SK-MEL-5 (cell line): ENCODE measurements around the gene ZNF726. TPM values are rescaled to one million over a fixed set of nuclear protein-coding genes. Genes with fewer than 3 reads are reported as not detected.
"Not testable (repeated sequence)": the region's sequence is repeated elsewhere in the genome, so short reads cannot be mapped to it uniquely, and the experiment has no call there.

Experiments used
- DNase-seq: peaks from one replicate; pipeline ENCODE4 v3.0.0-alpha.2; 2016; ENCODE audit warnings: low read depth, low spot score
- in situ Hi-C: cut with HindIII; loops from 2 replicates; pipeline ENCODE4 v1.10.0; 2016; ENCODE audit warnings: low sequenced_read_pairs, high pct_unique_total_duplicates, low pct_unique_long_range_greater_than_20kb
- polyA plus RNA-seq, 2 experiments: library from polyadenylated mRNA; depleted of rRNA; stranded (reverse); fragments of >200 nt; gene quantifications; 2 replicates each; pipeline ENCODE4 v1.2.3, GENCODE V29; 2015
- total RNA-seq: library from RNA; depleted of rRNA; stranded (reverse); fragments of >200 nt; shearing (Covaris generic); gene quantifications from 2 replicates; pipeline ENCODE4 v1.2.3, GENCODE V29; 2014; rRNA removed

The ZNF726 gene
- 1.6 and 2.3 TPM in 2 replicates for total RNA-seq
- polyA plus RNA-seq (2015; cell fraction: cytosol; rRNA removed), result 1.1 and 2.8 TPM in 2 replicates
- polyA plus RNA-seq (2015; cell fraction: nucleus; rRNA removed), result 5.7 and 7.7 TPM in 2 replicates

- peak; percentile 82 for DNase-seq
- in situ Hi-C loops, result no loop called here
Measured at GRCh38 chr19:23914402-23915286, at the start of gene ZNF726. ZNF726 (plus strand) TSS chr19:23914886; CDS start chr19:23914995, 109 bp downstream.

GRCh38 chr19:23867895-23868294 lies 46.8 kb upstream of the ZNF726 start:
- DNase-seq, result peak; percentile 46
- in situ Hi-C loops, result no loop called here

- DNase-seq, result no peak
Measured at GRCh38 chr19:23868630-23869029, 46.1 kb upstream of the ZNF726 start.

GRCh38 chr19:23872282-23872919 lies 42.3 kb upstream of the ZNF726 start:
- DNase-seq, result no peak
- in situ Hi-C loops, result no loop called here

More at GRCh38 chr19:23868630-23869029, 46.1 kb upstream of the ZNF726 start:
- in situ Hi-C loops, result no loop called here

GRCh38 chr19:23876261-23876660 lies 38.4 kb upstream of the ZNF726 start:
- in situ Hi-C loops, result no loop called here
- DNase-seq, result no peak

GRCh38 chr19:23876756-23877155 lies 37.9 kb upstream of the ZNF726 start:
- in situ Hi-C loops, DNase-seq: not testable (repeated sequence)

GRCh38 chr19:23882493-23882892 lies 32.2 kb upstream of the ZNF726 start:
- in situ Hi-C loops, result no loop called here
- DNase-seq, result no peak

- in situ Hi-C loops, result no loop called here
- no peak for DNase-seq
Measured at GRCh38 chr19:23884363-23884762, 30.3 kb upstream of the ZNF726 start.

- DNase-seq, result no peak
- in situ Hi-C loops, result no loop called here
Measured at GRCh38 chr19:23887642-23888041, 27.0 kb upstream of the ZNF726 start.

GRCh38 chr19:23896096-23896495 lies 18.6 kb upstream of the ZNF726 start:
- DNase-seq, in situ Hi-C loops: not testable (repeated sequence)

GRCh38 chr19:23896912-23897311 lies 17.8 kb upstream of the ZNF726 start:
- in situ Hi-C loops, result no loop called here
- no peak for DNase-seq

- in situ Hi-C loops, result no loop called here
- DNase-seq, result no peak
Measured at GRCh38 chr19:23901360-23901759, 13.3 kb upstream of the ZNF726 start.

- in situ Hi-C loops, result no loop called here
- no peak for DNase-seq
Measured at GRCh38 chr19:23904406-23904805, 10.3 kb upstream of the ZNF726 start.

- no peak for DNase-seq
- in situ Hi-C loops, result no loop called here
Measured at GRCh38 chr19:23905771-23906170, 8.9 kb upstream of the ZNF726 start.

GRCh38 chr19:23906835-23907234 lies 7.9 kb upstream of the ZNF726 start:
- no peak for DNase-seq
- in situ Hi-C loops, result no loop called here

GRCh38 chr19:23908165-23908564 lies 6.5 kb upstream of the ZNF726 start:
- in situ Hi-C loops, result no loop called here

GRCh38 chr19:23909222-23909621 lies 5.5 kb upstream of the ZNF726 start:
- in situ Hi-C loops, result no loop called here
- DNase-seq, result no peak

More at GRCh38 chr19:23908165-23908564, 6.5 kb upstream of the ZNF726 start:
- no peak for DNase-seq

- in situ Hi-C loops, result no loop called here
Measured at GRCh38 chr19:23913931-23914330, 755 bp upstream of the ZNF726 start.

More at GRCh38 chr19:23913931-23914330, 755 bp upstream of the ZNF726 start:
- DNase-seq, result no peak
